Stromal cell of bone marrow (primary cell): ENCODE data around the gene CRY2.

Experiments
- DNase-seq: peaks from one replicate; pipeline ENCODE4 v3.0.0-alpha.2; 2012; ENCODE audit warnings: low read depth

The CRY2 gene

GRCh38 chr11:45879803-45880686, 32.8 kb downstream of the CRY2 start:
- no peak for DNase-seq

GRCh38 chr11:45880772-45881570, 33.7 kb downstream of the CRY2 start:
- no peak for DNase-seq

GRCh38 chr11:45881708-45882368, 34.6 kb downstream of the CRY2 start:
- DNase-seq: no peak

GRCh38 chr11:45884596-45885185, 37.4 kb downstream of the CRY2 start:
- DNase-seq: no peak

- no peak for DNase-seq
These were observed 38.1 kb downstream of the CRY2 start, which contains the start of gene MAPK8IP1 for GRCh38 chr11:45885274-45885920. Gene MAPK8IP1 (plus strand): TSS chr11:45885651. CDS start chr11:45885821, 170 bp downstream.

GRCh38 chr11:45885921-45886721, 38.8 kb downstream of the CRY2 start:
- DNase-seq: no peak

- no peak for DNase-seq
These were observed 39.7 kb downstream of the CRY2 start for GRCh38 chr11:45886816-45887520.

GRCh38 chr11:45887587-45887986, 40.3 kb downstream of the CRY2 start:
- DNase-seq: no peak

GRCh38 chr11:45889555-45889954, 42.3 kb downstream of the CRY2 start:
- DNase-seq: no peak

- no peak for DNase-seq
These were observed 42.7 kb downstream of the CRY2 start for GRCh38 chr11:45889966-45890365.

- DNase-seq: no peak
These were observed 43.7 kb downstream of the CRY2 start for GRCh38 chr11:45890886-45891550.

GRCh38 chr11:45892856-45893255, 45.6 kb downstream of the CRY2 start:
- no peak for DNase-seq

- no peak for DNase-seq
These were observed 47.4 kb downstream of the CRY2 start for GRCh38 chr11:45894555-45895247.

- no peak for DNase-seq
These were observed 48.4 kb downstream of the CRY2 start for GRCh38 chr11:45895553-45896259.

GRCh38 chr11:45896422-45896984, 49.2 kb downstream of the CRY2 start:
- no peak for DNase-seq

- no peak for DNase-seq
These were observed 50.3 kb downstream of the CRY2 start for GRCh38 chr11:45897556-45897955.

- DNase-seq: no peak
These were observed 51.8 kb downstream of the CRY2 start for GRCh38 chr11:45899086-45899447.
